Activated CD4-positive, alpha-beta T cell treated with anti-CD3 and anti-CD28 coated beads, Interleukin-10, Interleukin-2, amounts not matched to agents 100 ng/mL and 50 ng/mL, durations not matched to agents 16 hours and 8 hours (primary cell): ENCODE measurements around the gene CCN2.

ENCODE experiments used
- DNase-seq: peaks from one replicate; pipeline ENCODE4 v3.0.0-alpha.2; 2020

Gene CCN2, protein sequence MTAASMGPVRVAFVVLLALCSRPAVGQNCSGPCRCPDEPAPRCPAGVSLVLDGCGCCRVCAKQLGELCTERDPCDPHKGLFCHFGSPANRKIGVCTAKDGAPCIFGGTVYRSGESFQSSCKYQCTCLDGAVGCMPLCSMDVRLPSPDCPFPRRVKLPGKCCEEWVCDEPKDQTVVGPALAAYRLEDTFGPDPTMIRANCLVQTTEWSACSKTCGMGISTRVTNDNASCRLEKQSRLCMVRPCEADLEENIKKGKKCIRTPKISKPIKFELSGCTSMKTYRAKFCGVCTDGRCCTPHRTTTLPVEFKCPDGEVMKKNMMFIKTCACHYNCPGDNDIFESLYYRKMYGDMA

DNA sequence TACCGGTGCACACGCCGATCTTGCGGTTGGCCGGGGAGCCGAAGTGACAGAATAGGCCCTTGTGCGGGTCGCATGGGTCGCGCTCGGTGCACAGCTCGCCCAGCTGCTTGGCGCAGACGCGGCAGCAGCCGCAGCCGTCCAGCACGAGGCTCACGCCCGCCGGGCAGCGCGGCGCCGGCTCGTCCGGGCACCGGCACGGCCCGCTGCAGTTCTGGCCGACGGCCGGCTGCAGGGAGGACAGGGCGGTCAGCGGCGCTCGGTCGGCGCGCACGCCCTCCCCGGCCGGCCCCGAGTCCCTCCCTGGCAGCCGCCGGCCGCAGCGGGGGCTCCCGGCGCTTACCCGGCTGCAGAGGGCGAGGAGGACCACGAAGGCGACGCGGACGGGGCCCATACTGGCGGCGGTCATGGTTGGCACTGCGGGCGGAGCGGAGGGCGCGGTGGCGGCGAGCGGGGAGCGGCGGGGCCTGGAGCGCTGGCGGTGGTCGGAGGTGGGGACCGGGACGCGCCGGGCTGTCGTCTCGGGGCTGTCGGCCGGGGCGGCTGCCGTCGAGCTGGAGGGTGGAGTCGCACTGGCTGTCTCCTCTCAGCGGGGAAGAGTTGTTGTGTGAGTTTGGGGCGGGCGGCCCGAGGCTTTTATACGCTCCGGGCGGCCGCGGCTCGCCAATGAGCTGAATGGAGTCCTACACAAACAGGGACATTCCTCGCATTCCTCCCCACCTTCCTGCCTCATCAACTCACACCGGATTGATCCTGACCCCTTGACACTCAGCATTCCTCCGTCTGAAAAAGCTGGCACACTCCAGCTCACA, at the start of gene CCN2:
Gene CCN2 (minus strand): TSS at position 606 of the 809 bp plus-strand sequence. CDS start 200 bp downstream, at position 406.
- DNase-seq, result no peak

DNA sequence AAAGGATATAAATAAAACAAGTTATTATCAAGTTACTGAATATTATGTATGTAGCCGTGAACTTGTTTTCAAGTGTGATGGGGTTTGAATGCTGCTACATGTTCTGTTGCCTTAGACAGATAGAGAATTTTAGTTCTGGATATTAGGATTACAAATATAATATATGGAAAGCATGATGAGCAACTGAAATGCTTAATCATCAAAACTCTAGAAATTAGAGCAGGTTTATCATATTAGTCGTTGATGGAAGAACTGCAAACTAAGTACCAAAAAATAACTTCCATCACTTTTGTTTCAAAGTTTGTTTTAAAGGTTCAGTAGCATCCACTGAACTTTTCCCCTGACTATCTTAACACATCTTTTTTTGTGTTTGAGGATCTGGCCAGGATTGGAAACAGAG, 49.1 kb upstream of the CCN2 start:
- DNase-seq, result no peak

- no peak for DNase-seq
Observed at GRCh38 chr6:131999545-132000146, 48.5 kb upstream of the CCN2 start.

DNA sequence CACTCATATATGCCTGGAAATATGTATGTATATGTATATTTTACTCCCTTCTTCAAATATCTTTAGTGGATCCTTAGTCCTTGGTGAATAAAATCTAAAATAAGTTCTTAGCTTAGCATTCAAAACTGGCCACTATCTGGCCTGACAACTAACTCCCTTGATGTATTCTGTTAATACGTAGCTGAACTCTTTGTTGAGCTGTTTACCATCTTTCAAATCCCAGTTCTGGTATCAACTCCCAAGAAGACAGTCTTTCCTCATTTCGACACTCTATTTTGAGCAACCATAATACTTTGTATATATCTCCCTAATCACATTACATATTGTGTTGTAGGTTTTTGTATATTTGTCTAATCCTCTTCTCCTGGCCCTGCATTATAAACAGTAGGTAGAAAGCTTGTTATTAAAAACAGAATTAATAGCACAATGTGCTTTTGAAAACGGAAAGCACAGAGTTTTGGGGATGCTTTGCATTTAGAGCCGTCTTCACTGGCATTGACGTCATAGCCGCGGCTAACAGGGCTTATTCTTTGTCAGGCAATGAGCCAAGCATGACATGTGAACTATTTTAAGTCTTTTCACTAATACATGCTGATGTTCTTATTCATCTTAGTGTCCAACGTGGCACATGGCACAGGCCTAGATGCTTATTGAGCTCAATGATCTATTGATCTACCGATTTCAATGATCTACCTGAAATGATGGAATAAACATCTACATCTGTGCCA, 47.2 kb upstream of the CCN2 start:
- no peak for DNase-seq

- DNase-seq, result no peak
Observed at GRCh38 chr6:131997429-131998153, 46.4 kb upstream of the CCN2 start.

DNA sequence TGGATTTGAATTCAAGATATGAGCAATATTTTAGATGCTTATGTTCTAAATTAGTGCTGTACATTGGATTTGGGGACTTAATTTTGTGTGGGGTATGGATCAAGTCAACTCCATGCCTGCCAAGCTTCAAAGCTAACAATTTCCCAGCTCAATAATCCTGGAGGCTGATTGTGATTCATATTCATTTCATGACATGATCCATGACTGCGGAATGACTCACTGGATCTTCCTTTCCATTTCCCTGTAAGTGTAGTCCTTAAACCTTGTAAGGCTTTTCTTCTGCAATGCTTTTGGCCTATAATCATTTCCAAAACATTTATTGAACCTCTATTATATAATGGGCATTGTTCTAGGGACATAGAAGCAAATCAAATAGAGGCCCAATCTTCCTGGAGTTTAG, 44.7 kb upstream of the CCN2 start:
- DNase-seq, result no peak

DNA sequence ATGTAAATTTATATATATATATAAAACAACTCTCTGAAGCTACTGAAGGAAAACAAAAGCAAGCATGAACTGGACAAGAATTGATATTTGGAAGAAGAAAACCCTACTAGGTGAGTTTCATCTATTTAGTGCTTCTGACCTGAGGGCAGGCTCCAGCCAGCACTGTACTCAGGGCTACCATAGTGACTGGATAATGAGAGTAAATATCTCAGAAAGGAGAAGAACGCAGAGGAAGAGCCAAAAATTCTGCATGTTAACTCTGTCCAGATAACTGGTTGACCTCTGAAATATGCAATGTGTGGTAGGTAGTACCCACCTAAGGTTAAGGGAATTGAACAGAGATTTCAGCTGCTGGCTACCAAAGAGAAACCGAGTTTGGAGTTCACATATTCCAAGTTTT, 41.4 kb upstream of the CCN2 start:
- DNase-seq, result no peak

DNA sequence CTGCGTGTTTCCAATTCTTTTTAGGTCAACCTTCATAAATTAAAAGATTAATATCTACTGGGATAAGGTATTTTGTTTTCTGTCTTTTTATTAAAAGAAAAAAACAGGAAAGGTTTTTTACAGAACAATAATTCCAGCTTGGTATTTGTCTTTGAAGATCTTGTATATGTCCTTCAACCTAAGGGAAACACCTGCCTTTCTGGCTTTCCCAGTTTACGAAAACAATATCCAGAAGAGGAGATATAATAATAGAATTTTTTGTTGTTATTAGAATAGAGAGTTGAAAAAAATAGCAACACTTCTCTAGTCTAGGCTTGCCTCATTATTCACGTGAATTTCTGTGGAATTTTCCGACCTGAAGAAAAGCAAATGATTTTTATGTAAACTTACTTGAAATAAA, 37.9 kb upstream of the CCN2 start:
- DNase-seq, result no peak

DNA sequence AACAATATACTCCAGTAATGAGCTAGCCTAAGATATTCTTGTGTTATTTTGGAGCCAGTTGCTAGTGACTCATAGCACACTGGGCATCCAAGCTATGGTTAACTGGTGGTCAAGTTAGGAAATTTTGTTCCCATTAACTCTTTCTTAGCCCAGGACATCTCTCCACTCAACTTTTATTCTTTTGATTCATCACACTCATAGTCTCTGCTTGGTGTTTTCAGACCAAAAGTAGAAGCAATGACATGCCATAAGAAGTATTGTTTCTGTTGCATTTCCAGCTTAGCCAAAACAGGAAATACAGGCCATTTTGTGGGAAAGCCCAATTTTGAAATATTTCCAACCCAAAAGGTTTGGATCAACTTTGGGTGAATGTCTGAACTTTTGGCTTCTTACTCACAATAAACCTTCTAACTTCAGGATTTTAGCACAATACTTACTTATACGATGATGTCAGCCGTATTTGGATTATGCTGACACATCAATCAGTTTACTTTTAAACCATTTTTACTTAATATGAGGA, 31.6 kb upstream of the CCN2 start:
- DNase-seq, result no peak

GRCh38 chr6:131981624-131981978, 30.4 kb upstream of the CCN2 start:
- DNase-seq, result no peak

GRCh38 chr6:131980791-131981623, 29.8 kb upstream of the CCN2 start:
- no peak for DNase-seq

DNA sequence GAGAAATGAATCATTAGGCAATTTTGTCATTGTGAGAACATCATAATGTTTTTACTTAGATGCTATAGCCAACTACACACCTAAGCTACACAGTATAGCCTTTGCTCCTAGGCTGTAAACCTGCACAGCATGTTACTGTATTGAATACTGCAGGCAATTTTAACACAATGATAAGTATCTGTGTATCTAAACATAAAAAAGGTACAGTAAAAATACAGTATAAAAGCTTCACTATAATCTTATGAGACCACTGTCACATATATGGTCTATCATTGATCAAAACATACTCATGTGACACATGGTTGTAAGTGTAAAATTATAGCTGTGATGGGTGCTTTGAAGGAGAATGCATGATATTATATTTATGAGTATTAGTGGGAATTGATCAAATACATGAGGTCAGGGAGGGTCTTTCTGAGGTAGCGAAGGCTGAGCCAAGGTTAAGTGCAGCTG, 29.2 kb upstream of the CCN2 start:
- DNase-seq, result no peak

- DNase-seq, result no peak
Observed at GRCh38 chr6:131979515-131980337, 28.6 kb upstream of the CCN2 start.

- no peak for DNase-seq
Observed at GRCh38 chr6:131978522-131978921, 27.4 kb upstream of the CCN2 start.

GRCh38 chr6:131976545-131977061, 25.4 kb upstream of the CCN2 start:
- DNase-seq, result no peak

DNA sequence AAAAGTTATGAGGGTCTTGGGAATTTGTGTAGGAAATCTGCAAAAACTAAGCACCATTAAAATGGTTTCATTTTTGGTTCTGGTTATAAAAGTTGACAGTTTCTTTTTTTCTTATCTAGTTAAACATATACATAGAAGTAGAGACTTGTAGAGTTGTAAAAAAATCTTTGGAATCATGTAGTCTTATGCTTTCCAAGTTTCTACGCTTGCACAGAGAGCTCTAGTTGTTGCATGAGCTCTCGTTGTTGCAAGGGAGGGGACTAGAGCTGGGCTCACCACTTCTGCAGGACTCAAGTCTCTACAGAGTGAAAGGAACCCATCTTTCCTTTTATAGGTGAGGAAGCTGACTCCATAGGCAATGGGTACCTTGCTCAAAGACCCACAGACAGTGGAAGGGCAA, 21.6 kb upstream of the CCN2 start:
- no peak for DNase-seq

DNA sequence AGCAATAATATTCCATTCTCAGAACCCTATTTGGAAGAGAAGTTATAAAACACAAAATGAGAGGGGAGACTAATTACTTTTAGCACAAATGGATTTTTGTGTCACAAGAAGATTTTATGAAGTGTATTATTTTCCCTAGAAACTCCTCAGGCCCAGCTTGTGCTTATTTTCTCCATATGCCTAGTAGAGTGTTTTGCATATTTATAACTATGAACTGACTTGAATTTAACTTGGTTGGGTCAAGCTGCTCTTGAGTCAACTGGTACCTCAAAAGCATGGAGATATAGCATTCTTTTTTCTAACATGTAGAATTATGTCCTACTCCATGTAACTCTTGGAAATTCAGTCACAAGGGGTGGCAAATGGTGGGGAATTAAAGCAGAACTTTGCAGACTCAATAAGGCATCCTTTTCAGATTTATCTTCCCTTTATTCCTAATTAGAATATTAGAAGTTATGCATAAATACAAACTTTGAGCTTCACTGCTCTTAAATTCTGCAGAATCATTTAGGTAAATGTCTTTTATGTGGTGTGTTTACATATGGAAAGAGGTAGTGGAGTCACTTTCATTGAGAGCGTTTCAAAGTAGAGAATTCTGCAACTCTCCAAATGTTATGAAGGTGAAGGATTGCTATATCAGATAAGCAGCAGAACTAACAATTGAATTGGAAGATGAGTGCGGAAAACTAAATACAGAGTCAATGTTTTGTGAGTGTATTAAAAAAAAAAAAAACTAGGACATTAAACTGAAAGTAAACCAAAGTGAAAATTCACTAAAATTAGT, 19.1 kb upstream of the CCN2 start:
- DNase-seq, result no peak

DNA sequence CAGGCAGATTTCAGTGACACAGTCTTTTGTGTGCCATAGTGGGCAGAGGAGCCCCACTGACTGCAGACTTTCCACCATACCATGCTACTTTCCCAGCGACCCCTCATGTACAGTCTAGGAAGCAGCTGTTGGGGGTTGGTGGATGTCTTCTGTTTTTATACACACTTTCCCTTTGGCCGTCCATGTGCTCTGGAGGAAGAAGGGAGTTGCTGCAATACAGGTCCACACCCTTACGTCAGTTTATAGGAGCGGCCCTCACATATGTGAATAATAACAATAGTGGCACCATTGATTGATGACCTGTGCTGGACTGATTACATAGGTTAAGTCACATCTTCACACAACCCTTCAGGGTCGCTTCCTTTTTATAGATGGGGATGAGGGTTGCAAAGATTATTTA, 17.5 kb upstream of the CCN2 start:
- DNase-seq, result no peak

GRCh38 chr6:131967948-131968347, 16.8 kb upstream of the CCN2 start:
- no peak for DNase-seq
